PFSK-1 (cell line): ENCODE data around the gene MRPS9.

Source experiments
- FOXP2 ChIP-seq: optimal IDR thresholded peaks from 2 replicates; pipeline ENCODE3; 2011; ENCODE audit warnings: borderline replicate concordance, control low read depth, inconsistent platforms; ENCODE audit not compliant: insufficient read depth; ENCODE audit errors: extremely low read length, extremely low read depth
- POLR2AphosphoS5 ChIP-seq: IDR thresholded peaks from 2 replicates; pipeline ENCODE4 v1.6.1; 2012; ENCODE audit warnings: low read depth, mild to moderate bottlenecking, control low read depth, low read length, moderate library complexity
- REST ChIP-seq, 2 experiments: IDR thresholded peaks; 2 replicates each; pipeline versions ENCODE4 v1.6.1 to v1.8.0; 2011 to 2012; ENCODE audit warnings: low read depth in 2 of 2, low read length in 2 of 2, control low read depth in 1 of 2, inconsistent platforms in 1 of 2, mild to moderate bottlenecking in 1 of 2, moderate library complexity in 1 of 2; ENCODE audit not compliant: insufficient read depth in 1 of 2
- SIN3A ChIP-seq: IDR thresholded peaks from 2 replicates; pipeline ENCODE4 v1.6.1; 2012; ENCODE audit warnings: mild to moderate bottlenecking, low read length, moderate library complexity, borderline replicate concordance; ENCODE audit not compliant: insufficient read depth

DNA sequence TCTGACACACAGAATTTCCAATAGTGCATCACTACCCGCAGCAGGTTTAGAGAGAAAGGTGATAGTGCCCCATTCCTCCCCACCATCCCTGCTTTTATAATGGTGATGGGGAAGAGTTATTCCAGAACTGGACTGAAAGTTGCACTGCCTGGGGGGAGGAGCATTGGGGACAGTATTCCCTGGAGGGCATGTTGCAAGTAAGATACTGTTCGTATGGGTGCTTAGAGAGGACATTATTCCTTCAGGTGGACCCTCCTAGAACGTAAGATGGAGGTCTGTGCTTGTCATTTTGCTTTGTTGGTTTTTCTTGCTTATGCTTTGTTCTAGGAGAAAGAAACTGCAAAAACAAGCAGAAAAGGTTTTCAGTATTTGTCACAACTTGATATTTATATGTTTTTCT lies 23.7 kb downstream of the MRPS9 start:
- TF ChIP-seq SIN3A (no peak), POLR2AphosphoS5 (no peak), REST (IDR thresholded peaks at IDR 0.05; ENCODE audit: insufficient read depth in 1 of 2, low read depth in 2 of 2, low read length in 2 of 2) (no peak), FOXP2 (no peak)
